ENCODE data around the gene ESYT1. TPM values are rescaled to one million over a fixed set of nuclear protein-coding genes. Genes with fewer than 3 reads are reported as not detected.

Gene ESYT1
- total and polyA plus RNA-seq, 2 donors (not counting 3 experiments of a cell fraction or from before 2014, with no cell fraction given): 161 to 234 TPM

GRCh38 chr12:56137853-56138571 is 9.9 kb downstream of the ESYT1 start:
- ChIA-PET CTCF (interaction anchor here (0.8 kb wide), 1 partner anchor 10 kb away, joined by 3 read pairs; the partner anchor contains the start of gene ESYT1), POLR2A (interaction anchor here (0.6 kb wide), 1 partner anchor 25 kb away, joined by 3 read pairs; no protein-coding TSS in a partner anchor)
- dilution Hi-C loops (cut with MboI; ENCODE audit: extremely low pct_ligation_motif_present, low sequenced_read_pairs): no loop called here
- FAIRE-seq (no peak), DNase-seq (ENCODE audit: low read depth, low spot score) (no peak)
- H3K9ac ChIP-seq (replicated peaks; ENCODE audit: extremely low read depth, insufficient read depth, low read length): no peak overlapping the region
- BruUV-seq (replicated peaks): no TSS peak
- intact Hi-C loops (cut with micrococcal nuclease): no loop called here
- no peak overlapping the region for H3K4me3 ChIP-seq (replicated peaks in 1 of 3; ENCODE audit: insufficient read depth in 1 of 3, low read depth in 1 of 3, low read length in 3 of 3)
- H3K27ac ChIP-seq (ENCODE audit: insufficient read depth, low read depth, low read length): no peak overlapping the region
- H4K20me1 ChIP-seq (replicated peaks; ENCODE audit: control insufficient read depth, extremely low read depth, insufficient read depth, low read length): no peaks in the 10 kb centered on the region
- no peaks in the 10 kb centered on the region for H3K27me3 ChIP-seq (ENCODE audit: control insufficient read depth in 2 of 2, insufficient read depth in 2 of 2, low read length in 2 of 2)
- no peaks in the 10 kb centered on the region for H3K79me2 ChIP-seq (ENCODE audit: control insufficient read depth, insufficient read depth, low read length)
- H3K9me1 ChIP-seq (replicated peaks; ENCODE audit: control insufficient read depth, extremely low read depth, insufficient read depth, low read length): no peaks in the 10 kb centered on the region
- no peak overlapping the region for H2AFZ ChIP-seq (ENCODE audit: low read depth, low read length)
- no peaks in the 10 kb centered on the region for H3K9me3 ChIP-seq (replicated peaks; ENCODE audit: control insufficient read depth, insufficient read depth, low read length)
- H3K36me3 ChIP-seq (ENCODE audit: control insufficient read depth in 2 of 2, extremely low read depth in 1 of 2, insufficient read depth in 2 of 2, low read length in 2 of 2): peaks cover 23 to 50% of the 10 kb centered on the region in 2 experiments
- H3K4me1 ChIP-seq (ENCODE audit: control insufficient read depth, extremely low read depth, insufficient read depth, low read length): peaks cover 5% of the 10 kb centered on the region
- no peak overlapping the region for H3K4me2 ChIP-seq (ENCODE audit: insufficient read depth, low read length)
- TF ChIP-seq POLR2AphosphoS5 (IDR thresholded peaks at IDR 0.05; ENCODE audit: insufficient read depth, low read depth, low read length) (no peak), MYC (IDR thresholded peaks at IDR 0.05; ENCODE audit: low read depth, low read length) (no peak), MAX (IDR thresholded peaks at IDR 0.05; ENCODE audit: insufficient read depth, insufficient read length) (no peak), JUN (IDR thresholded peaks at IDR 0.05; ENCODE audit: borderline replicate concordance, insufficient read depth, insufficient read length, low read depth) (no peak), CTCF (IDR thresholded peaks at IDR 0.05; ENCODE audit: extremely low read depth in 1 of 2, insufficient read depth in 1 of 2, low read depth in 1 of 2, low read length in 2 of 2) (no peak), GATA2 (IDR thresholded peaks at IDR 0.05; ENCODE audit: insufficient read depth, insufficient read length, low read depth, low read length) (no peak), POLR2A (IDR thresholded peaks at IDR 0.05; ENCODE audit: low read depth, low read length) (no peak)
